Stimulated activated CD4-positive, alpha-beta T cell treated with anti-CD3 and anti-CD28 coated beads, TNF-alpha, amount 100 ng/mL, for 4 hours (primary cell): Measurements from ENCODE around the gene MIS12.

Experiments
- DNase-seq, 3 experiments: peaks; one replicate each; pipeline ENCODE4 v3.0.0-alpha.2; 2020; ENCODE audit warnings: low read depth in 3 of 3

MIS12 gene

DNA sequence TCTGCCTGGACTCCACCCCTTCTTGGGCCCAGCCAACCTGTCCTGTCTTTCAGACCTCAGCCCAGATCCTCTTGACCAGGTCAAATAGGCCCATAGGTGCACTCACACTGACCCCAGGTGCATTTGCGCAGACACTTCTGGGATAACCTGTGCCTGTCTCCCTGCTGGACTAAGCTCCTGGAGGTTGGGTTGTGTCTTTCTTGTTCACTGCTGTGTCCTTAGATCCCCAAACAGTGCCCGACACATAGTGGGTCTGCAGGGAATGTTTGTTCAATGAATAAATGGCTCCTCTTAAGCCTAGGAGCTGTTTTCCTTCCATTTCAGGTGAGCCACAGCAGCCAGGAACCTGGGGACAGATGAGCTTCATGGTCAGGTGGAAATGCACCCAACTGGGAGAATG lies 49.1 kb downstream of the MIS12 start:
- DNase-seq = no peak

DNA sequence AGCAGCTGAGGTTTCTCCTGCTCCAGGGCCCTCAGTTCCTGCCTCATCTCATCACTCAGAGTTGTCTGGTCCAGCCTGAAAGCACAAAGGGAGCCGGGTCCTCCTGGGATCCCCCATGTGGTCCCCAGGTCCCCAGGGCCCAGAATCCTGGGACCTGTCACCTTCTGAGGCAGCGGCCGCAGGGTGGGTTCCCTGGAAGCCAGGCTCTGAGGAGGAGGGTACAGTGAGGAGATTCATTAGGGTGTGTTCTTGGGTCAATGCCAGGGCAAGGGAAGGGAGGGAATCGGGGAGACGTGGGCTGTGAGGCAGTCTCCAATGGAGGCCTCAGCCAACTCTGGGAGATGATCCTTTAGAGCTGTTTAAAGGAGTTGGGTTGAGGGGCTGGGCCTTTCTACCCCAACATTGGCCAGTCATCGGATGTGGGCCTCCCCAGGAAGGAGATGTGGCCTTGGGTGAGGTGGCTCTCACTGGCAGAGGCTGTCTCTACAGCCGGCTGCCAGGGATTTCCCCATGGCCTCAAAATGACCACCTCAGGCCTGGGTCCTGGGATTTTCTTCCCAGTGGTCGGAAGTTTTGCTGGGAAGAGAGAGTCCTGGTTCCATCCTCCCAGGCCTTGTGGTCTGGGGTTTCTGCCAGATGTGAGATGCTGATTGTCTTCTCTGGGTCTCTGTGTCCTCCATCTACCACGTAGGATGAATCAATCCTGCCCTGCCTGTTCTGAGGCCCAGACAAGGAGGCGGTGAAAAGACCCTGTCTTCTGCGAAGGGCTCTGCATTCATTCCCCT lies 50.7 kb downstream of the MIS12 start:
- DNase-seq = no peak

DNA sequence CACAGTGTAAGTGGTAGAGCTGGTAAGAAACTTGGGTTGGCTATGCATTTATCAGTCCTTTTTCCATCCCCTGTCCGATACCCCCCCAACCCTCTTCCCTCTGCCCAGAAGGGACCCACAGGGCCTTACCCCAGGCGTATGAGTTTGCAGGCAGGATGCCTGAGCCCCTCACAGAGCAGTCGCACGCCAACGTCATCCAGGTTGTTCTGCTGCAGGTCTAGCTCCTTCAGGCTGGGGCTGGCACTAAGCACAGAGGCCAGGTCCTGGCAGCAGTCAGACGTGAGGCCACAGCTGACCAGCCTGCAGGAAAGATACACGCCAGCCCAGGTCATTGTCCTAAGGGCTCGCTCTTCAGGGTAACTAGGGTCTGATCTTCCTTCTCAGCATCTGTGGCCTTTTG lies 52.9 kb downstream of the MIS12 start:
- no peak for DNase-seq

DNA sequence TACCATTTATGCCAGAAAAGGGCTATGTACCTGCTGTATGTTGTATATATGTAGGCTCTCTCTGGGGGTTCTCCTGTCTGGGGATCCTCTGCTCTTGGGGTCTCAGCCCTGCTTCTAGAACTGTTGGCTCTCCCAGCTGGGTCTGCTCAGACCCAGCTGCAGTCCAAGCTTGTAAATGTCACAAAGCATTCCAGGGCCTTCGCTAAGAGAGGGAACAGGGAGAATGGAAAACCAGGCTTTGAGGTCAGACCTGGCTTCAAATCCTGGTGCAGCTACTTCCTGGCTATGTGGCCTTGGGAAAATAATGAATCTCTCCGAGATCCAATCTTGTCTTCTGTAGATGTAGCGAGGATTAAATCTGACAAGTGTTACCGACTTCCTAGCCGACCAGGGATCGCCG lies 54.0 kb downstream of the MIS12 start:
- DNase-seq = no peak
